Activated naive CD4-positive, alpha-beta T cell treated with Interleukin-2 at 50 U/mL for 16 hours (primary cell): ENCODE measurements around the gene EEF1AKMT2.
"Not testable (repeated sequence)": the region's sequence is repeated elsewhere in the genome, so short reads cannot be mapped to it uniquely, and the experiment has no call there.

ENCODE experiments used
- DNase-seq: peaks from one replicate; pipeline ENCODE4 v3.0.0-alpha.2; 2020

The EEF1AKMT2 gene

GRCh38 chr10:124754227-124754626 lies 37.5 kb downstream of the EEF1AKMT2 start:
- no peak for DNase-seq

- no peak for DNase-seq
Measured at GRCh38 chr10:124748953-124749645, 42.6 kb downstream of the EEF1AKMT2 start.

DNA sequence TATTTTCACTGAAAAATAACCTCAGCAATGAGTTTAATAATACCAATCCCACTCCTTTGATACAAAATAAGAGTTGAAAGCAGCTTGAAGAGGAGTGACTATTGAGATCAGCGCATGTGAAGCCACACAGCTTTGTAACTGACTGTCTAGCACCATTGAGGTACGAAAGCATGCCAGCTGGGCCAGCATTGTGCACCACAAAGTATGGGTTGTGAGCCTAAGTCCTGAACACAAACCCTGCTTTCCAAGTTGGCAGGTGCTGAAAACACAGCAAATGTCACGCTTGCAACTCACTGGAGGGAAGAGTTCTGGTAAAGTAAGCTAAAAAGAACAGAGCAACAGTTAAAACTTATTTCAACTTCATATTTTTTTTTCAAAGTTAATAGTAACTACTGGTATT lies 43.5 kb downstream of the EEF1AKMT2 start:
- no peak for DNase-seq

- no peak for DNase-seq
Measured at GRCh38 chr10:124747745-124748144, 43.9 kb downstream of the EEF1AKMT2 start.

DNA sequence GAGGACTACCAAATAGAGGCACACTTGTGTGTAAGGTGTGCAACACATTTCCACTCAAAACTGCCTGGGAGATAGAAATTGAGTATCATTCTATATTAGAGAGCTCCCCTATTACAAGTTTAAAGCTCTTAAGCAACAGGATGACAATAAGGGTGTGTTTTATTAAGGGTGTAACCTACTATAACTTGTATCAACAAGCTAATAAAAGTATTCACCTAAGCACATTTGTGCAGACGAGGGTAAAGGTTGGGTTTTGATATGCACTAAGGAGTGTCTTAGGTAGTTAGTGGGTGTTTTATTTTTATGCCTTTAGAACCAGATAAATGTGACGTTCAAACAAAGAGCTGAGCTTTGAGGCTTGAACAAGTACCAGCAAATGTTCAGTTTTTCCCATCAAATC lies 44.7 kb downstream of the EEF1AKMT2 start:
- no peak for DNase-seq

DNA sequence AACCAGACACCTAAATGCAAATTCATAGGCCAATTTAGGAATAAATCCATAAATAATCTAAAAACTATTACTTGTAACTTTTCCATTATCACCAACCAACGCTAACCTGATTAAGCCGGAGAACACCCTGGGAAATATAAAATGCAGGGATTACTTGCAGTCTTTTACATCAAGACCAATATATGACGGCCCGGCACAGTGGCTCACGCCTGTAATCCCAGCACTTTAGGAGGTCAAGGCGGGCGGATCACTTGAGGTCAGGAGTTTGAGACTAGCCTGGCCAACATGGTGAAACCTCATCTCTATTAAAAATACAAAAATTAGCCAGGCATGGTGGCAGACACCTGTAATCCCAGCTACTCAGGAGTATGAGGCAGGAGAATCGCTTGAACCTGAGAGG lies 45.2 kb downstream of the EEF1AKMT2 start:
- DNase-seq: not testable (repeated sequence)

GRCh38 chr10:124745673-124746072 lies 46.0 kb downstream of the EEF1AKMT2 start:
- DNase-seq: no peak

GRCh38 chr10:124745252-124745651 lies 46.4 kb downstream of the EEF1AKMT2 start:
- DNase-seq: no peak

- DNase-seq: peak; percentile 81
Measured at GRCh38 chr10:124744102-124745050, 47.3 kb downstream of the EEF1AKMT2 start, which contains the start of gene FAM53B. Gene FAM53B, minus strand, starts transcription at chr10:124744378. Its CDS starts 37,665 bp downstream, at chr10:124706713.

GRCh38 chr10:124743191-124744101 lies 48.2 kb downstream of the EEF1AKMT2 start:
- peak; percentile 41 for DNase-seq

DNA sequence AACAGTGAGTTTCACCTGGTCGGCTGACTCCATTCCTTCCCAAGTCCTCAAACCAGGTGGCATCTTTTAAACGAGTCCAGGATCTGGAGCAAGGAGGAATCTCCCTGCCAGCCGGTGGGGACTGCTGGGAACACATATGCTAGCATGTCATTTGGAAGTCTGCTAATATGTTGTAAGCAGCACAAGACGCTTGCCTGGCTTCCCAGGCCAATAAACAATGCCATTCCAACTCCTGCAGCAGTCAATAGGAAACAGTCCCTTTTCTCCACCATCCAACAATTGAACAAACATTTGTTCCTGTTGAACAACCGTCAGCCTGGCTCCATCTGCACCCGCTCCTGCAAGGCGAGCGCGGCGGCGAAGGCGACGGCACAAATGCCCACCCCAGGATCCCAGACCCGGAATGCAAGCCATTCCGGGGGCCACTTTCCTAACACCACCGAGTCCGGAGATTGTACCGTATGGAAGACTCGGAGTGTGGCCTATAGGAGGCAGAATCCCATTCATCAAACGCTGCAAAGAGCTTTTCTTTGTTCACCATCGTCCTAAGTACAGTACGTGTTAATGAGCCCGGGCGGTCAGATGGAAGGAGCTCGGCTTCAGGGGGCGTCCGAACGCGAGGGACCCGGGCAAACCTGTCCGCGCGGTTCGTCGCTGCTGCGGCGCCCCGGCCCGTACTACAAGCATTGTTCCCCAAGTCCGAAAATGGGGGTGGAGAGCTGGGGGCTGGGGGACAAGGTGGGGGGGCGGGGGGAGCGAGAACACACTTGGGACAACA lies 49.1 kb downstream of the EEF1AKMT2 start:
- DNase-seq: no peak

GRCh38 chr10:124741922-124742412 lies 49.7 kb downstream of the EEF1AKMT2 start:
- peak; percentile 39 for DNase-seq

DNA sequence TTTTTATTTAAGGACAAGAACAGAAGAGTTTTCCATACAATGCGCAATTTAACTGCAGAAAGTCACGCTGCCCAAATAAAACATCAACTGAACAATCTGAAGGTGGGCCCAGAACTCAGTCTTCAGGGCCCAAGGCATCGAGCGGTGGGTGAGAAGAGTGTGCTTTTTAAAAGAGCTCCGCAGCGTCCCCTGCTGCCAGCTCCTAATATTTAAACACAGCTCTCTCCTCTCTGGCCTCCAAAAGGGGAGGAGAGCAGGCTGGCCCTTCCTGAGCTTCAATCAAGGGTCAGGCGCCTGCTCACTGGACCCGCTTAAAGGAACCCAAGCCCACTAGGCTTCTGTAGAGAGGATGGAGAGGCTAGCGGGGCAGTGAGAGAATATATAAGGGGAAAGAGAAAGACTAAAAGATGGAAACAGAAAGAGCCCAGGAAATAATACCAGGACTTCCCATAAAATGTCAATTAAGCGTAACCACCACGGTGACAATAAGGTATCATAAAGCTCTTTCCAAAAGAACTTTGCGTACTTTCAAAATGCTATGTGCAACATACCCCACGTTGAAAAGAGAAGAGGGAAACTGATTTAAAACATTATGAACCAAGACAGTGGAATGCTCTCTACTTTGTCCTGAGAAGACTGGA lies 50.3 kb downstream of the EEF1AKMT2 start:
- DNase-seq: peak; percentile 83

DNA sequence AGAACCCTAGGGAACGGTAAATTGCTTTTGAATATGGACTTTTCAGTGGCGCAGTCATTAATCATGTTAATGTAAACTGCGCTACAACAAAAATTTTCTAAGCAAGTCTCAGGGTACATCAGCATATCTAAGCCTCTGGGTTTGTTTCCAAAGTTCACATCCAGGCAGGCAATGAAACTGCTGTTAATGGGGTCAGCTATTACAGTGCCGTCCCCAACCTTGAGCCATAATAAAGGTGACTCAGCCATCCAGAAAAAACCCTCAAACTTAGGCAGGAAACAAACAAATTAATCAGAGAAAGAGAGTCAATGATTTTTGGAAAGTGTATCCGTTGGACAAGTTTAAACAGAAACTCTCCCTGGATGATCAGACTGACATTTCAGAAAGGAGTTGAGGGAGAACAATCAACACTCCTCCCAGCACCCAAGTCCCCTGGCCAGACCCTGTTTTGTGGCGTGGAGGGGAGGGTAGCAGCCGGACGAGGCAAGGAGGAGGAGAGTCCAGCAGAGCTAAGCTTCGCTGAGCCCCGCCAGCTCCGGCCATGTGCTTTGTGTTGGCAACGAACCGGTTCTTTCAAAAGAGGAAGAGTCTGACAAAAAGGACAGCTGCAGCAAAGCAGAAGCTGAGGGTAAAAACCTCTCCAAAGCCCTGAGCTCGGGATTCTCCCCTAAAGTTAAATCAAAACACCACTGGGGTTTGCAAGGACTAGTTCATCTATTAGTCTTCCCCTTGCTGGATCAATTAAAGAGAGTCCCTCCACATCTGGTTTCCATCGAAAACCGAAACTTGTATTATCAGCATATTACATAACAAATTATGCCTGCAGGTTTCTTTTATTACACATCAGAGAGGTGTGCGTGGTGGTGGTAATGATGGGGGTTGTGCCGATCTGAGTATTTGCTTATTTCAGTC lies 51.1 kb downstream of the EEF1AKMT2 start:
- DNase-seq: no peak

DNA sequence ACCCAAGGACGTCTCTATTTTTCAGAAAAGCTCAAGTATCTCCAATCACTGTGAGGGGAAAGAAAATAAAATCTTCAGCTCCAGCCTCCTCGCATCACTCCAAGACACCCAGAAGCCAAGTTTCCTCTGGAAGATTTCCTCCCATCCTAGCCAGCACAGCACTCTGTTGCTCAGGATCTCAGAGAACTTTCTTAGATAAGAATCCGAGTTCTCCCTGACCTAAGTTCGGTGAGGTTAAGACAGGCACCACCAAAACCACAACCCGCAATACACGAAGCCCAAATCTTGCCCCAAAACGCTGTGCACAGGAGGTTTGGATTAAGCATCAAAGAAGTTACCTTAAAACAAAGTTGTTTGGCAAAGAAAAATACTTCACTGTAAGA lies 51.7 kb downstream of the EEF1AKMT2 start:
- no peak for DNase-seq

DNA sequence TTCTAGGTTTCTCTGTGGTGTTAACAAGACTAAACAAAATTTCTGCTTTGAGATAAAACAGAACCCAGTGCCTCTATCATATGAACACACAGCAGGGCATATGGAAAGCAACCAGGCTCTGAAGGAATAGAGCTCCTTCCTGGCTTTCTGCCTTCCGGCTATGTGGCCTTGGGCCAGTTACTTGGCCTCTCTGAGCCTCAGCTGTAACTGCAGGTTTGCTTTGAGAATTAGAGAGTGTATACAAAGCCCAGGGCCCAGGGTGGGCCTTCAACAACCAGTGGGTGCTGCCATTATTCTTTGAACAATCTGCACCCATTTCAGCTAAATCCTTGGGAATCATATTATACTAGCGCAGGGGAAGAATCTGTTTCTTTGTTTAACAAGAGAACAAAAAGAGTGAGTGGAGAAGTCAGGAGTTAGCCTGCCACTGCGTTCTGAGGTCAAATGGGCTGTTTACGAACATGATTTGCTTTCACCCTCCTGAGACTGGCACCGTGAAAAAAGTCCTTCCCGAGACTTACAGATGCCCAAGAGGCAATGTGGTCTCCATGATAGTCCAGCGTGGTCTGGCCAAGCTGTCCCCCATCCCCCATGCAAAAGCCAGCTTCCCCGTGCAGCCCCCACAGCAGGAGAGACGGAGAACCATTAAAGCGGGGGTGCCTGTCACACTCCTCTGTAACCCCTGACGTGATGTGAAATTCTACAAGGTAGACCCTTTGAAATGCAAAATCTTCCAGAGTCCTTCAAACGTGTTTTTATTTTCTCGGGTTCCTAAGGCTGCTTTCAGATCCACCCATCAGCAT lies 52.4 kb downstream of the EEF1AKMT2 start:
- no peak for DNase-seq

- no peak for DNase-seq
Measured at GRCh38 chr10:124738441-124738840, 53.2 kb downstream of the EEF1AKMT2 start.

GRCh38 chr10:124737708-124738107 lies 54.0 kb downstream of the EEF1AKMT2 start:
- DNase-seq: no peak

DNA sequence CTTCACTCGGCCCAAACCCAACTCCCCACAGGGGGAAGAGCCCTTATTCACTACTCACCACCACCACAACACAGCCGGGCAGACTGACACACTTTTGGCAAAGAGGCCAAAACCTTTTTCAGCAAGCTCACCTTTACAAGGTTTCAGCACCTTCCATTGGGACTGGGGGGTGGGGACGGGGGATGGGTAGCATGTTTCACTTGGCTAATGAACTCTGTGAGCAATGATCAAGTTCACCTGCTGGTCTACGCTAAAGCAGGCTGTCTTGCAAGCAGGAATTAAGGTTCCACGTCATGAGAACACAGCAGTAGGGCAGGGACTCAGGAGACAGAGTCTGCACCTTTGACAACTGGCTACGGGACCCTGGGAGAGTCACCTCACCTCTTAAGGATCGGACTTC lies 54.5 kb downstream of the EEF1AKMT2 start:
- DNase-seq: no peak
